Cardiac muscle cell (in vitro differentiated cells and primary cell): ENCODE data around the gene STX18. TPM values are rescaled to one million over a fixed set of nuclear protein-coding genes. Genes with fewer than 3 reads are reported as not detected.

Source experiments
- DNase-seq, 2 donors: peaks; one replicate each; pipeline versions ENCODE4 v3.0.0 to v3.0.0-alpha.2; 2010 to 2017; ENCODE audit warnings: low read depth in 1 of 2, low spot score in 1 of 2
- H3K27ac ChIP-seq: fragments of 200-600 bp; sonication (generic); 2 replicates; pipeline ENCODE4 v1.5.1; 2016
- H3K27me3 ChIP-seq: fragments of 200-600 bp; sonication (generic); 2 replicates; pipeline ENCODE4 v1.6.0; 2016; ENCODE audit warnings: control low read depth
- H3K36me3 ChIP-seq: fragments of 200-600 bp; sonication (generic); 2 replicates; pipeline ENCODE4 v1.5.1; 2016; ENCODE audit warnings: control low read depth
- H3K4me1 ChIP-seq: fragments of 200-600 bp; sonication (generic); 2 replicates; pipeline ENCODE4 v1.8.1; 2017; ENCODE audit warnings: low read depth, mild to moderate bottlenecking, mixed run types
- H3K4me3 ChIP-seq: fragments of 200-600 bp; sonication (generic); 2 replicates; pipeline ENCODE4 v1.5.1; 2016; ENCODE audit warnings: mild to moderate bottlenecking
- H3K9me3 ChIP-seq: fragments of 200-600 bp; sonication (generic); 2 replicates; pipeline ENCODE4 v1.5.1; 2017; ENCODE audit warnings: low read depth, mild to moderate bottlenecking, control low read depth
- CTCF ChIP-seq: IDR thresholded peaks from 2 replicates; pipeline ENCODE4 v1.5.1; 2012; ENCODE audit warnings: low read depth, mild to moderate bottlenecking, low read length
- polyA plus RNA-seq: library from polyadenylated mRNA; unstranded; fragments of >200 nt; fragmentation: Nextera tagmentation; extraction: Ambion mirVana; gene quantifications from 2 replicates; pipeline ENCODE4 v1.2.1, GENCODE V29; 2016
- total RNA-seq: library from RNA; depleted of rRNA; stranded (reverse); fragments of >200 nt; gene quantifications from 2 replicates; pipeline ENCODE4 v1.2.3, GENCODE V29; 2016

Gene STX18
- total and polyA plus RNA-seq, 2 experiments from 2014 or later: 29.8 to 63.3 TPM

GRCh38 chr4:4427121-4427870, 114.6 kb downstream of the STX18 start:
- Histone ChIP-seq H3K27me3 (no peaks in the 10 kb centered on the region), H3K27ac (no peak overlapping the region), H3K36me3 (peaks cover 2% of the 10 kb centered on the region), H3K9me3 (no peaks in the 10 kb centered on the region), H3K4me1 (no peaks in the 10 kb centered on the region), H3K4me3 (no peak overlapping the region)
- no peak for DNase-seq
- no peak for TF ChIP-seq CTCF

- no peaks in the 10 kb centered on the region for H3K9me3 ChIP-seq
- no peak for TF ChIP-seq CTCF
- no peaks in the 10 kb centered on the region for H3K27me3 ChIP-seq
- DNase-seq: no peak
- H3K36me3 ChIP-seq: peaks cover 7% of the 10 kb centered on the region
- H3K4me1 ChIP-seq: no peaks in the 10 kb centered on the region
- H3K27ac ChIP-seq: no peak overlapping the region
- no peak overlapping the region for H3K4me3 ChIP-seq
Observed at GRCh38 chr4:4426511-4427120, 115.2 kb downstream of the STX18 start.

GRCh38 chr4:4425696-4426095, 116.2 kb downstream of the STX18 start:
- no peak for DNase-seq
- Histone ChIP-seq H3K27ac (no peak overlapping the region), H3K36me3 (peaks cover 11% of the 10 kb centered on the region), H3K4me1 (no peaks in the 10 kb centered on the region), H3K27me3 (no peaks in the 10 kb centered on the region), H3K4me3 (no peak overlapping the region), H3K9me3 (no peaks in the 10 kb centered on the region)
- TF ChIP-seq CTCF: no peak

GRCh38 chr4:4425119-4425690, 116.6 kb downstream of the STX18 start:
- no peaks in the 10 kb centered on the region for H3K9me3 ChIP-seq
- no peak overlapping the region for H3K27ac ChIP-seq
- H3K4me3 ChIP-seq: no peak overlapping the region
- TF ChIP-seq CTCF: no peak
- no peaks in the 10 kb centered on the region for H3K4me1 ChIP-seq
- DNase-seq: peak in 1 of 2 donors; percentile 6
- no peaks in the 10 kb centered on the region for H3K27me3 ChIP-seq
- H3K36me3 ChIP-seq: peaks cover 11% of the 10 kb centered on the region

GRCh38 chr4:4424499-4425115, 117.2 kb downstream of the STX18 start:
- no peak for DNase-seq
- Histone ChIP-seq H3K27me3 (no peaks in the 10 kb centered on the region), H3K27ac (no peak overlapping the region), H3K9me3 (no peaks in the 10 kb centered on the region), H3K36me3 (peaks cover 11% of the 10 kb centered on the region), H3K4me3 (no peak overlapping the region), H3K4me1 (no peaks in the 10 kb centered on the region)
- TF ChIP-seq CTCF: no peak
